Smooth muscle cell of the umbilical artery (primary cell): ENCODE data around the gene WIPF1. TPM values are rescaled to one million over a fixed set of nuclear protein-coding genes. Genes with fewer than 3 reads are reported as not detected.

Experiments used
- total RNA-seq: library from RNA; depleted of rRNA; stranded (reverse); fragments of >200 nt; gene quantifications from 2 replicates; pipeline ENCODE4 v1.2.3, GENCODE V29; 2014

WIPF1 gene
- 8.9 and 16.2 TPM in 2 replicates for total RNA-seq

GRCh38 chr2:174597345-174598047 lies at the start of gene WIPF1:
TSS of gene WIPF1 (minus strand) at chr2:174597804. CDS start at chr2:174585573, 12,231 bp downstream.

Other genes with a start within 250 kb of the WIPF1 start
- 34.7 and 37.3 TPM in 2 replicates for gene SCRN3, start 202.1 kb downstream of the WIPF1 start, total RNA-seq
- 6.6 and 10.1 TPM in 2 replicates for gene GPR155, start 110.8 kb downstream of the WIPF1 start, total RNA-seq
- 0.23 and 1.5 TPM in 2 replicates for gene CHRNA1, start 166.7 kb upstream of the WIPF1 start, total RNA-seq